ENCODE measurements around the gene IBTK.

- no peak for TF ChIP-seq EZH2 (IDR thresholded peaks at IDR 0.05)
- TF ChIP-seq FOXP2 (optimal IDR thresholded peaks at IDR 0.05; ENCODE audit: control extremely low read depth, extremely low read length, insufficient read depth) = no peak
- TF ChIP-seq POLR2AphosphoS5 (IDR thresholded peaks at IDR 0.05; ENCODE audit: borderline replicate concordance, low read depth, low read length) = no peak
Measured at GRCh38 chr6:82178759-82179112, 68.8 kb downstream of the IBTK start.

Measured in SK-N-MC (cell line).